ENCODE results near the gene QRFP.

The QRFP gene

DNA sequence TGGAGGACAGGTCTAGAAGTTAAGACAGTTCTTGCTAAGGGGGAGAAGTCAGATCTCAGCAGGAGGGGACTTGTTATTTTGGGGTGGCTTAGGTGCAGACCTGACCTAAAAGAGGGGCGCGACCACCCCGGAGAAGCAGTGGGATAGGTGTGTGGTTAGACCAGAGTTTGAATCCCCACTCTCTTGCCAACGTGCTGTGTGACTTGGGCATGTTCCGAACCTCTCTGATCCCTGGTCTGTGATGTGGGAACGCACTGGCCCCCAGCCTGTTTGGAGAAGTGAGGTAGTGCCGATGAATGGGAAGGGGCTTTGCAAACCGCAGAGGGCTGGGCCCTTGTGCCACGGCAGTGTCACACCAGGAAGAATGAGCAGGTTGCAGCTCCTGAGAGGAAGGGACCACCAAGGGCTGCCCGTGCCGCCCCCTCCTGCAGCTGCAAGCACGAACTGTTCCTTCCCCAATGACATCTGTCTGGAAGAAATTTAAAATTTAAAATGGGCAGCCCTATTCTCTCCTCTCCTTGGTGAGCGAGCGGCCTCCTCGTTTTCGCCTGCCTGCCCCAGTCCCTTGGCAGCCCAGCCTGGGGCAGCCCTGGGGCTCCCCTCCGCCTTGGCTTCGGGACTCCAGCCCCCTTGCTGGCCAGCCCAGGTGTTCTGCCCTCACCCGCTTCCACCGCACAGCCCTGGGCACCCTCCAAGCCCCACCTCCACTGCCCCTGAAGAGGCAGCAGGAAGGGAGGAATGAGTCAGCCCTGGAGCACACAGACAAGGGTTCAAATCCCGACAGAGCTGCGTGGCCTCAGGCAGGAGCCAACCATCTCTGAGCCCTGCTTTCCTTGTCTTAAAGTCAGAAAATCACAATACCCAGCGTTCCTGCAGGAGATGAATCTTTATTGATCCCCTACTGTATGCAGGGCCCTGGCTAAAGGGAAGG, 40.8 kb upstream of the QRFP start:
- H3K36me3 Mint-ChIP-seq (ENCODE audit: low read depth): no peaks in the 10 kb centered on the region
- no peak overlapping the region for H3K27ac Mint-ChIP-seq
- no peaks in the 10 kb centered on the region for H3K9me3 Mint-ChIP-seq
- peak overlapping the region; percentile 51 for H3K4me3 Mint-ChIP-seq
- DNase-seq (ENCODE audit: low spot score): no peak
- peaks cover 59% of the 10 kb centered on the region for H3K27me3 Mint-ChIP-seq (ENCODE audit: low read depth)
- peaks cover 5% of the 10 kb centered on the region for H3K4me1 Mint-ChIP-seq (ENCODE audit: low read depth)

DNA sequence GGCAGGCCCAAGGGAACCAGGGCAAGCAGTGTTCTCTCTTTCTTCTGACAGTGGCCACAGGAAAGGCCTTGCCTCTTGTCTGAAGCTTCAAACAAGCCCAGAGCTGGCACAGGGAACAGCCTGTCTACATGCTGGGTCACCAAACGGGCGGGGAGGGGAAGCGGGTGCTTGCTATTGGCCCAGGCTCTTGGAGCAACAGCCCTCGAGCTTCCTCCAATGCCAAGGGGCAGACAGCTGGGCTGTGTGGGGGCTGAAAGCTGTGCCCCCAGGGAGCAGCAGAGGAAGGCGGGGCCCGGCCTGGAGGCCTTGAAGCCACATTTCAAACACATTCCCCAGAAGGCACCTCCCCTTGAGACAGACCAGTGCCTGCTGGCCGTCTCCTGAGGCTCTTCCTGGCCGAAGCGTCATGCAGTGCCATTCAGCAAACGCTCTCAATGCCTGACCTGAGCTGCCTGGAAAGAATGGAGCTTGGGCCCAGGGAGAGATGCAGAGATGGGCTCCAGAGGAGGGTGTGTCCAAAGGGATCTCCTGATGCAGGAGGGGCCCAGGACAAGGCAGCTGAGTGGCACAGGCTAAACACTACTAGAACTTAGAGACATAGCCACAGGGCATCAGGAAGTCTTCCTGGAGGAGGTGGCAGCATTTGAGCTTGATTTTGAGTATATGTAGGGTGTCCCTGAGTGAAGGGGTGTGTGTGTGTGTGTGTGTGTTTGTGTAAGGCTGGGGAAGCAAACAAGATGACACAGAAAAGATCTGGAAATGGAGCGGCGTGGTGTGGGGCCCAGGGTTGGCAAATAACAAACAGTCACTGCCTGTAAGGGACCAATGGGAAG, 39.9 kb upstream of the QRFP start:
- H3K27ac Mint-ChIP-seq: no peak overlapping the region
- H3K36me3 Mint-ChIP-seq (ENCODE audit: low read depth): no peaks in the 10 kb centered on the region
- no peaks in the 10 kb centered on the region for H3K9me3 Mint-ChIP-seq
- no peak for DNase-seq (ENCODE audit: low spot score)
- peaks cover 5% of the 10 kb centered on the region for H3K4me1 Mint-ChIP-seq (ENCODE audit: low read depth)
- peak overlapping the region; percentile 5 for H3K4me3 Mint-ChIP-seq
- peaks cover 59% of the 10 kb centered on the region for H3K27me3 Mint-ChIP-seq (ENCODE audit: low read depth)

DNA sequence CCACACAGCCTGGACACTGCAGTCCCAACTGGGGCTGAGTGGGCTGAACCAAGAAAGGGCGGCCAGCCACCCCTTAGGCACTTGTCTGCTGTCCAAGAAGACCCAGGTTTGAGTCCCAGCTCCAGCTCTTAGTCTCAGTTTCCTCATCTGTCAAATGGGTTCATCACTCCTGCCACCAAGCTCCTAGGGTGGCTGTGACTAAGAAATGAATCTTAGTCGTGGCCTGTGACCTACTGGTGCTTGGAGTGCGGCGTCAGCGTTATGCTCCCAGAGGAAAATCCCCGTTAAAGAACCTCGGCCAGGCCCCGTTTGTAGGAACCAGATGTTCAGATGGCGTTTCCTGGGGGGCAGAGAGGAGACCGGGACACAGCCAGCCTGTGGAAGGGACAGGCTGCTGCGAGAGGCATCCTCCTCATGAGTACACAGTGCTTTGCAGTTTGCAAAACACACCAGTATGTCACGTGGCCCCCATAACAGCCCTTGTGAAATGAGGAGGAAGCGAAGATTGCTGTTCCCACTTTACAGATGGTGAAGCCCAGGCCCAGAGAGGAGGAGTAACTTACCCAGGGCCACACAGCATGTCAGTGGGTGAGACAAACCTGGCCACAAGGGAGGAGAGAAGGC, 39.1 kb upstream of the QRFP start:
- Mint-ChIP-seq H3K4me3 (no peak overlapping the region), H3K4me1 (ENCODE audit: low read depth) (peaks cover 4% of the 10 kb centered on the region), H3K36me3 (ENCODE audit: low read depth) (no peaks in the 10 kb centered on the region), H3K27ac (no peak overlapping the region), H3K9me3 (no peaks in the 10 kb centered on the region), H3K27me3 (ENCODE audit: low read depth) (peaks cover 52% of the 10 kb centered on the region)
- no peak for DNase-seq (ENCODE audit: low spot score)

DNA sequence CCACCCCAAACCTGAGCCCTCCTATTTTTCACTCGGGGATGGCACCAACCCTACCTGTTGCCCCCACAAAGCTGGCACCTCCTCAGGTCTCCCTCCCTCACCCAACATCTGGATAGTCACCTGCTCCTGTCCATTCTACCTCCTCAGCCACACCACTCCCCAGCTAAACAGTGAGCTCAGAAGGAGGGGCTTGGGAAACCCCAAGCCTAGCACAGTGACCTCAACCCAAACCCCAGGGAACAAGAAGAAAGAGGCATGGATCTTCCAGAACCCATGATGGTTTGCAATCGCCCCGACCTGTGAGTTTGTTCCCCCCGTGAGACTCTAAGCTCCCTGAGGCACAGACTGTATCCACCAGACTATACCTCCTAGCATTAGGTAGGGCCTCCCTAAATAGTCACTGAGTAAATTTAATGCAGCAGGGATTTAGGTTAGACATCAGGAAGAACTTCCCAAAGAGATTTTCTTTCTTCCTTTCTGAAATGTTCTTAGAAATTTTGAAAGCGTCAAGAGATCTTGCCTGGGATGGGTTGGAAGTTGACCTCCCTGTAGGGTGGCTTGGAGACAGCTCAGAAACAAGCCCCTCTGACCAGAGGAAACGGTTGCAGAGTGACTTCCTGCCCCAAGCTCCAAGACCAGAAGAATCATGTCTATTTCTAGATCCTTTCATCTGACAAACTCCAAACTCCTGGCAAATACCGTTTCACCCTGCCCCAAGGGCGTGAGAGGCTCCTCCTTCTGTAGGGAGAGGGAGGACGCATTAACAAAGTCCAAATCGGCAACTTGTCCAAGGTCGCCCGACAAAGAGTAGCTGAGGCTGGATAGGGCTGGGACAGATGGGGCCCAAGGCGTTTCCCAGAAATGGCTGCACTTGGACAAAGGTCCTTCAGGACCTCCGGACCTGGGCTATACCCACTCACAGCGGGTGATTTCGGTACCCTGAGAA, 38.4 kb upstream of the QRFP start:
- Mint-ChIP-seq H3K4me3 (no peak overlapping the region), H3K27me3 (ENCODE audit: low read depth) (peaks cover 46% of the 10 kb centered on the region), H3K36me3 (ENCODE audit: low read depth) (no peaks in the 10 kb centered on the region), H3K27ac (no peak overlapping the region), H3K4me1 (ENCODE audit: low read depth) (peaks cover 1% of the 10 kb centered on the region), H3K9me3 (no peaks in the 10 kb centered on the region)
- no peak for DNase-seq (ENCODE audit: low spot score)

DNA sequence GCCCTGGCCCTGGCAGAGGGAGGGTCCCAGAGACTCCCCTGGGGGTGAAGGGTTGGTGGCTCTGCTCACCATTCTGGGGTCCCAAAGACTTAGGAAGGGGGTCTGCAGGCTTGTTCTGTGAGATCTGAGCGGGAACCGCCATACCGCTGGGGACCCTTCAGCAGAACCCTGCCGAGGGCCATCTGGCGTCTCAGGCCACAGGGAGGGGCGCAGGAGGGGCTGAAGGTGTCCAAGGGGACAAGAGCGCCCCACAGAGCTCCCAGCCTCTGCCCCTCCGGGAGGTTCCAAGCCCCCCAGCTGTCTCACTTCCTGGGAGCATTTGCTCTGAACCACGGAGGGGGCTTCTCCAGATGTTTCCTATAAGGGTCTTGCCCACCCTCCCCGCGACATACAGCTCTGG, 37.6 kb upstream of the QRFP start:
- H3K4me1 Mint-ChIP-seq (ENCODE audit: low read depth): peaks cover 1% of the 10 kb centered on the region
- no peaks in the 10 kb centered on the region for H3K9me3 Mint-ChIP-seq
- no peak overlapping the region for H3K27ac Mint-ChIP-seq
- H3K36me3 Mint-ChIP-seq (ENCODE audit: low read depth): no peaks in the 10 kb centered on the region
- peaks cover 46% of the 10 kb centered on the region for H3K27me3 Mint-ChIP-seq (ENCODE audit: low read depth)
- no peak for DNase-seq (ENCODE audit: low spot score)
- no peak overlapping the region for H3K4me3 Mint-ChIP-seq

DNA sequence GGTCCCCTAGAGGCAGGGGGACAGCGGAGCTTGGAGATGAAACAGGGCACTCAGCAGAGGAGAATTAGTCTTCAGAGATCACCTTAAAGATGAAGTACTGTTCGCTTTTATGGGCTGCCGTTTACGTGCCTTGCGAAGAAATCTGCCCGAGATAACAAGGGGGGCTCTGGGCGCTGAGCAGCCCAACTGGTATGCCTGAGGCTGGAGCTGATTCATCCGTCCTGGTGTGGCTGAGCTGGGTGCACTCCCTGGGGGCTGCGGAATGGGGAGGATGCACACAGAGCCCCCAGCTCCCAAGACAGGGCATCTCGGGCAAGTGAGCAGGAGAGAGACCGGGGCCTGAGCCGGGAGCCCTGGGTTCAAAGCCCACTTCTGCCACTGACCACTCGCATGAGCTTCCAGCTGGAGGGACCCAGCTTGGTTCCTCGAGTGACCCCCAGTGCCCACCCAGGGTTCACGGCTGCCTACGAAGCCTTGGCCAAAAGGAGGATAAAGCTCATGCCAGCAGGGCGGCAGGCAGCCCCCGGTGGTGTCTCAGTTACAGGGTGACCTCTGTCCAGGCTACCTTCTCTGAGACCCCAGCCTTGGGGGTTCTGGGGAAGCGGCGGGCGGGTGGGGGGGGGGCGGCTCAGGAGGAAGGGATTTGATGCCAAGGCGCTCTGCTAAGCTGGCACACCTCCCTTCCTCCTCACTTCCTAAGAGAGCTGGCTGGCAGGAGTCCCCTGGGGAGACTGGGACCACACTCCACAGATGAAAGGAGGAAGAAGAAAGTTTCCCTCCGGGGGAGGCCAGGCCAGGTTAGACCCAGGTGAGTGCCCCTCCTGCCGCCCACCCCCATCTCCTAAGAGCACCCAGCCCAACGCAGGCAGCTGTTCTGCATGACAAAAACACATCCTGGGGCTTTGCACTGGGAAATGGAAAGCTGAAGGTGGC, 36.8 kb upstream of the QRFP start:
- H3K9me3 Mint-ChIP-seq: no peaks in the 10 kb centered on the region
- DNase-seq (ENCODE audit: low spot score): no peak
- H3K36me3 Mint-ChIP-seq (ENCODE audit: low read depth): no peaks in the 10 kb centered on the region
- H3K27ac Mint-ChIP-seq: no peak overlapping the region
- H3K4me3 Mint-ChIP-seq: no peak overlapping the region
- peaks cover 43% of the 10 kb centered on the region for H3K27me3 Mint-ChIP-seq (ENCODE audit: low read depth)
- no peaks in the 10 kb centered on the region for H3K4me1 Mint-ChIP-seq (ENCODE audit: low read depth)

DNA sequence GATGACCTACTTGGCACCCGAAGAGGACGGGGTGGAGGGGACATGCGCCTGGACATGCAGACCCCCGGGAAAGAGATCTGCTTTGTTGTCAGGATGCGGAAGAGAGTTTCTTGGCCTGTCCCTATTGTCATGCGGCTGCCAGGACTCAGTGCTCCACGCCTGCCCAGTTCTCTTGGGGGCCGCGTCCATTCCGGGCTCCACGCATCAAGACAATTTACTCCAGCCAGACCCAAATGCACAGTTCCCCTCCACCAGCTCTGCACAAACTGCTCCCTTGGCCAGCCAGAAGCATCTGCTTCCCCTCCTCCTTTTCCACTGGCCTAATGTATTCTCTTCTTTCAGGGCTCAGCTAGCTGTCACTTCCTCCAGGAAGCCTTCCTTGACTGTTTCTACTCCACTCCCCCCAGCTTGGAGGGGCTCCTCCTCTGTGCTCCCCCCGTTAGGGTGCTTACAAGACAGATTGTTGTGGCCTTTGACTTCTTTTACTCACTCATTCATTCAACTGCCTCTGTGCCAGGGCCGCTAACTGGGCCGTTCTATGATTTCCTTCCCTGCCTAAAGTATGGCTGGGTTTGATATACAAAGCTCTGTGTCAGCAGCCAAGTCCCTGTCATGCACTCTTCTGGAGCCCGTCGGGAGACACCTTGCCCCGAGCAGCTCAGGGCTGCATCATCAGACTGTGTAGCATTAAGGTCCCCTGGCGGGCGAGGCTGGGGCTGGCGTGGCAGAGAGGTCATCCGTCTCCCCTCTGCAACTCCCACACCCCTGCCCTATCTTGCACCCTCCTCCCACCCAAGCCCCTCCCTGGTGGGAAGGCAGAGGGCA, 35.9 kb upstream of the QRFP start:
- no peak overlapping the region for H3K27ac Mint-ChIP-seq

DNA sequence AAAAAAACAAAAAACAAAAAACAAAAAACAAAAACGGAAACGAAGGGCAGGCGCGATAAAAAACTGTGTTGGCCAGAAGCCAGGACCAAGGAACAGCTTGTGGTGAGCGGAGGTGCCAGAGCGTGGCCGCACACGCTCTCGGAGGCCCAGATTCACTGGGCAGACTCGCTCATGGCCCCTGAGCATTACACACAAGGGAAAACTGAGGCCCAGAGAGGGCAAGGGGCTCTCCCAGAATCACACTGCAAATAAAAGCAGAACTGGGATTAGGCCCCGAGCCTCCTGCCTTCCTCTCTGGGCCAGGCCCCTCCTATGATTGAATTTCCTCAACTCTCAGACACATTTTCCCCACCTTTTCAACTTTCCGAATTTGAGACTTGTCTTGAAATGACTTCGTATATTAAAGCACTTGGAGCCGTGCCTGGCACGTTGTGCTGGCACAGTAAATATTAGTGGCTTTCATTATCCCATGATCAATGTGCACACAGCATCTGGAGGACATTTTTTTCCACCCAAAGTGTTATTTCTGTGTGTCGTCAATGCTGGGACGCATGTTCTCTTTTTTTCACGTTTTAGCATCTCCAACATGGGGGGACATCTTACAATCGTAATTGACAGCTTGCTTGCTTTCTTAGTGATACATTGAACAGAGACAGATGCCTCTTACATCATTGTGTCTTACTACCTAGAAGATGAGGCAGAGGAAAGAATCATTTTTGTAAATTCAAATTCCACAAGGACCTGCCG, 35.1 kb upstream of the QRFP start:
- Mint-ChIP-seq H3K27me3 (ENCODE audit: low read depth) (peaks cover 31% of the 10 kb centered on the region), H3K4me1 (ENCODE audit: low read depth) (no peaks in the 10 kb centered on the region), H3K27ac (no peak overlapping the region), H3K36me3 (ENCODE audit: low read depth) (no peaks in the 10 kb centered on the region), H3K9me3 (no peaks in the 10 kb centered on the region), H3K4me3 (no peak overlapping the region)
- DNase-seq (ENCODE audit: low spot score): no peak

More for the DNA sequence above, 35.9 kb upstream of the QRFP start:
- Mint-ChIP-seq H3K27me3 (ENCODE audit: low read depth) (peaks cover 39% of the 10 kb centered on the region), H3K36me3 (ENCODE audit: low read depth) (no peaks in the 10 kb centered on the region), H3K4me3 (no peak overlapping the region), H3K9me3 (no peaks in the 10 kb centered on the region), H3K4me1 (ENCODE audit: low read depth) (no peaks in the 10 kb centered on the region)
- no peak for DNase-seq (ENCODE audit: low spot score)

DNA sequence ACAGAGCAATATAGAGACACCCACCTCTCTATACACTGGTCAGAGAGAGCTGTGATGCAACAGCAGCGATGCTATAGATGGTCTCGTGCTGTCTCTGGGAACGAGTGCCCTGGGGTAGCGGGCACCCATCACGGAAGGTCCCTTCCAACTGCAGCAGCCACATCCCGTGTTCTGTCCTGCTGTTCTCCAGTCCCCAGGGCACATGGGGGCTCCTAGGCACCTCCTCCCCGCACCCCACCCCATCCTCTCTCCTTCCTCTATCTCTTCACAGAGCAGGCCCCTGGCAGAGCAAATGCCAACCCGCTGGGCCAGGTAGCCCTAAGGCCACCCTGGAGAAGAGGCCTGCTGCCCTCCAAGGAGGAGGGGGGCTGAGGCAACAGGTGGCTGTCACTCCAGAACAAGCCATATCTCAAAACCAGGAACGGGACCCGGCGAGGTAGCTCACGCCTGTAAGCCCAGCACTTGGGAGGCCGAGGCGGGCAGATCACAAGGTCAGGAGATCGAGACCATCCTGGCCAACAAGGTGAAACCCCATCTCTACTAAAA, 34.3 kb upstream of the QRFP start:
- H3K4me1 Mint-ChIP-seq (ENCODE audit: low read depth): no peaks in the 10 kb centered on the region
- peaks cover 24% of the 10 kb centered on the region for H3K27me3 Mint-ChIP-seq (ENCODE audit: low read depth)
- no peaks in the 10 kb centered on the region for H3K9me3 Mint-ChIP-seq
- no peaks in the 10 kb centered on the region for H3K36me3 Mint-ChIP-seq (ENCODE audit: low read depth)
- H3K4me3 Mint-ChIP-seq: no peak overlapping the region
- H3K27ac Mint-ChIP-seq: no peak overlapping the region
- DNase-seq (ENCODE audit: low spot score): no peak

DNA sequence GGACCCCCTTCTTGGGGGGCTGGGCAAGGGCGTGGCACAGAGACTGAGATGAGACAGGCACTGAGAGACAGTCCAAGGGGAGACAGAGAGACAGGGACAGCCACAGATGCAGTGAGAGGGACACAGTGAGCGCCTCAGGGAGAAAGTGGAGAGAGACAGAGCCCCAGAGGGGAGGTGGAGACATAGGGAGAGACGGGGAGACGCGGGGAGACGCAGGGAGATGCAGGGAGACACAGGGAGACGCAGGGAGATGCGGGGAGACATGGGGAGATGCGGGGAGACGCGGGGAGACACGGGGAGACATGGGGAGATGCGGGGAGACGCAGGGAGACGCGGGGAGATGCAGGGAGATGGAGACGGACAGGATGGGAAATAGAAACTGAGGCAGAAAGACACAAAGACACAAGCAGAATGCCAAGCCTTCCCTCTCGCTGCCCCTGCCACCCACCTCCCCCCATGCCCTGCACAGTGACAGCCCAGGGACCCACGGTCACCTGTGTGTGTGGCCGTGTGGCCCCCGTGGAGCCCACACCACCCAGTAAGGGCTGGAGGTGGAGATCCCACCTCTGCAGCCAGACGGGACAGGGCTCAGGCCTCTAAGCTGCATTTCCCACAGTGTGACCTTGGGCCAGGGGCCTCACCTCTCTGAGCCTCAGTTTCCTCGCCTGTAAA, 33.7 kb upstream of the QRFP start:
- DNase-seq (ENCODE audit: low spot score): no peak
- no peaks in the 10 kb centered on the region for H3K9me3 Mint-ChIP-seq
- no peaks in the 10 kb centered on the region for H3K36me3 Mint-ChIP-seq (ENCODE audit: low read depth)
- H3K27me3 Mint-ChIP-seq (ENCODE audit: low read depth): peaks cover 20% of the 10 kb centered on the region
- H3K27ac Mint-ChIP-seq: no peak overlapping the region
- no peak overlapping the region for H3K4me3 Mint-ChIP-seq
- no peaks in the 10 kb centered on the region for H3K4me1 Mint-ChIP-seq (ENCODE audit: low read depth)

DNA sequence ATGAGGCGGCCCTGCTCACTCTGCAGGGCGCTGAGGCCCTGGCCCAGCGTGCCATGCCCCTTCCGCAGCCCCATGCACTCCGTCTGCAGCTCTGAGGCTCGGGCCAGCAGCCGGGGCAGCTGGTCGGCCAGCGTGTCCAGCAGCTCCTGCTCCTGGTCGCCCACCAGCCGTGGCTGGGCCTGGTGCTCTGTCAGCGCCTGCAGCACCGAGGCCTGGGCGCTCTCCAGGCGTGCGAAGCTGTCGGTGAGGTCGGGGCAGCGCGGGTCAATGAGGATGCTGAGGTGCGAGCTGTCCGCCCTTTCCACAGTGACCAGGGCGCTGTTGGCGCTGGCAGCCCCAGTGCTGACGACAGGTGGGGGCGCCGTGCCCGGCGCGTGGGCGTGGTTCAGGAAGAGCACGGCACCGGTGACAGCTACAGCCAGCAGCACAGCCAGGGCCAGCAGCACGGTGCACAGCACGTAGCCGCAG, 33.0 kb upstream of the QRFP start:
- no peaks in the 10 kb centered on the region for H3K36me3 Mint-ChIP-seq (ENCODE audit: low read depth)
- no peaks in the 10 kb centered on the region for H3K4me1 Mint-ChIP-seq (ENCODE audit: low read depth)
- DNase-seq (ENCODE audit: low spot score): no peak
- H3K4me3 Mint-ChIP-seq: no peak overlapping the region
- no peak overlapping the region for H3K27ac Mint-ChIP-seq
- peaks cover 14% of the 10 kb centered on the region for H3K27me3 Mint-ChIP-seq (ENCODE audit: low read depth)
- no peaks in the 10 kb centered on the region for H3K9me3 Mint-ChIP-seq

All from T-helper 2 cell treated with Interferon-gamma antibody and Interleukin-4, amounts not matched to agents 5 μg/mL and 100 μg/mL, for 36 hours (primary cell).